IPS-20b (cell line): ENCODE results near the gene TYSND1.

ENCODE experiments used
- H3K27ac ChIP-seq: one replicate; pipeline ENCODE4 v1.5.1; 2013; ENCODE audit warnings: low read length
- H3K27me3 ChIP-seq: 2 replicates; pipeline ENCODE4 v1.6.1; 2013; ENCODE audit warnings: mild to moderate bottlenecking, low read length, inconsistent platforms; ENCODE audit not compliant: insufficient read depth
- H3K36me3 ChIP-seq: 2 replicates; pipeline ENCODE4 v1.6.1; 2013; ENCODE audit warnings: low read depth, mild to moderate bottlenecking, inconsistent platforms, low read length, moderate library complexity; ENCODE audit not compliant: insufficient read depth
- H3K4me1 ChIP-seq: 2 replicates; pipeline ENCODE4 v1.6.1; 2013; ENCODE audit warnings: mild to moderate bottlenecking, control low read depth, inconsistent platforms, low read length, moderate library complexity; ENCODE audit not compliant: insufficient read depth
- H3K4me3 ChIP-seq: 2 replicates; pipeline ENCODE4 v1.5.1; 2013; ENCODE audit warnings: mild to moderate bottlenecking, low read length, inconsistent platforms
- H3K9ac ChIP-seq: 2 replicates; pipeline ENCODE4 v1.6.1; 2013; ENCODE audit warnings: low read depth, mild to moderate bottlenecking, inconsistent platforms, low read length, moderate library complexity
- H3K9me3 ChIP-seq: 2 replicates; pipeline ENCODE4 v1.6.1; 2013; ENCODE audit warnings: mild to moderate bottlenecking, low read depth, low read length, inconsistent platforms; ENCODE audit not compliant: insufficient read depth

TYSND1 gene

GRCh38 chr10:70142555-70142954 is 3.9 kb downstream of the TYSND1 start:
- Histone ChIP-seq H3K9ac (no peak overlapping the region), H3K4me3 (no peak overlapping the region), H3K9me3 (no peaks in the 10 kb centered on the region), H3K27ac (no peak overlapping the region), H3K27me3 (peaks cover 7% of the 10 kb centered on the region; the same call in 1 of the 2 replicates), H3K36me3 (no peaks in the 10 kb centered on the region), H3K4me1 (peaks cover 8% of the 10 kb centered on the region)

- no peak overlapping the region for H3K27ac ChIP-seq
- no peak overlapping the region for H3K4me3 ChIP-seq
- no peaks in the 10 kb centered on the region for H3K9me3 ChIP-seq
- H3K9ac ChIP-seq = no peak overlapping the region
- peaks cover 7% of the 10 kb centered on the region; the same call in 1 of the 2 replicates for H3K27me3 ChIP-seq
- peaks cover 3% of the 10 kb centered on the region; the same call in 1 of the 2 replicates for H3K4me1 ChIP-seq
- no peaks in the 10 kb centered on the region for H3K36me3 ChIP-seq
Measured at GRCh38 chr10:70140297-70140696, 6.2 kb downstream of the TYSND1 start.

DNA sequence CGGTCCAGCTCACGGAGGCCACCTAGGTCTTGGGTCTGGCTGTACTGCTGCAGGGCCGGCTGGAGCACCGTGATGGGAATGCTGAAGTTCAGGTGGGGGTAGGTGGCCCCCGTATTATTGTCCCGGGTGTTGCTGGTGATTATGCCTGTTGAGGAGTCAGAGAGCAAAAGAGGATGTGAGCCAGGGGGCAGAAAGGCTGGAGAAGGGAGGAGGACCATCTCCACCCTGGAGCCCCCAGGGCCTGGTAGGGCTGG is 6.6 kb downstream of the TYSND1 start:
- H3K9me3 ChIP-seq = no peaks in the 10 kb centered on the region
- H3K27me3 ChIP-seq = peaks cover 3% of the 10 kb centered on the region; the same call in 1 of the 2 replicates
- peaks cover 1% of the 10 kb centered on the region; the same call in 1 of the 2 replicates for H3K4me1 ChIP-seq
- no peak overlapping the region for H3K27ac ChIP-seq
- no peaks in the 10 kb centered on the region for H3K36me3 ChIP-seq
- no peak overlapping the region for H3K9ac ChIP-seq
- no peak overlapping the region for H3K4me3 ChIP-seq

DNA sequence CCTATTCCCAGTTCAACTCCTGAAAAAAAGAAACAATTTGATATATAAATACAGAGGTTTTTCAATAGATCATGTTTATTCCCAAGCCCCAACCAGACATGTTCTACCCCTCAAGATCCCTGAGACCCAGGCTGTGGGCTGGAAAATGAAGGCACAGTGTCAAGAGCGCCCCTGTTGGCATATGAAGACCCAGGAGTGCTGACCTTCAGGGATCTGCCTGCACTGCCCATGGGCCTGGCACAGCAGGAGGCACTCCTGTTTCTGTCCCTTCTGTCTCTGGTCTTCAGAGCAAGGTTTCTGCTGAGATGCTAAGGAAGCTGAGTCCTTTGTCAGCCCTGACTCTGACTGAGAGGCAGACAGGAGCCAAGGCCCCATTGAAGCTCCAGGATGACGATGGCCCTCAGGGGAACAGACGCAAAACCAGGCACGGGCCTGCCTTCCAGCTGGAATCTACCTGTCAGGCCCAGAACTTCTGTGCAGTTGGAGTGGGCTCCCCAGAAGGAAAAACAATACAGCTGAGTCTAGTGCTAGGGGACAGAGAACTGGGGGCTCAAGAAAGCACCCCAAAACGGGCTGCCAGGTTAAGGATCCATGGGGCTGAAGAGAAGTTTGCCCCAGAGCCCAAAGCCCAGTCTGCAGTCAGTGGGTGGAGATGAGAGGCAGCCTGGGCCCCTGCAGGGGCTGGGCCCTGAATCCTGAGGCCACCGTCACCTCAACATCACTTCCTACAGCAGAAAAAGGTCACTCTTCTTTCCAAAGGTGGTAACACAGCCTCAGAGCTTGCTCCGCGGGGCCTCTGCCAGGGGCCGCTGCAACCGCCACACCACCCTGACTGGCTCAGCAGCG is 7.1 kb downstream of the TYSND1 start:
- Histone ChIP-seq H3K4me3 (no peak overlapping the region), H3K27ac (no peak overlapping the region), H3K9me3 (no peaks in the 10 kb centered on the region), H3K36me3 (no peaks in the 10 kb centered on the region), H3K4me1 (no peaks in the 10 kb centered on the region), H3K27me3 (no peaks in the 10 kb centered on the region), H3K9ac (no peak overlapping the region)

- Histone ChIP-seq H3K36me3 (no peaks in the 10 kb centered on the region), H3K27me3 (peaks cover 9% of the 10 kb centered on the region), H3K9ac (no peak overlapping the region), H3K4me3 (no peak overlapping the region), H3K27ac (no peak overlapping the region), H3K4me1 (peaks cover 1% of the 10 kb centered on the region; the same call in 1 of the 2 replicates), H3K9me3 (no peaks in the 10 kb centered on the region)
Measured at GRCh38 chr10:70137927-70138883, 8.3 kb downstream of the TYSND1 start.

DNA sequence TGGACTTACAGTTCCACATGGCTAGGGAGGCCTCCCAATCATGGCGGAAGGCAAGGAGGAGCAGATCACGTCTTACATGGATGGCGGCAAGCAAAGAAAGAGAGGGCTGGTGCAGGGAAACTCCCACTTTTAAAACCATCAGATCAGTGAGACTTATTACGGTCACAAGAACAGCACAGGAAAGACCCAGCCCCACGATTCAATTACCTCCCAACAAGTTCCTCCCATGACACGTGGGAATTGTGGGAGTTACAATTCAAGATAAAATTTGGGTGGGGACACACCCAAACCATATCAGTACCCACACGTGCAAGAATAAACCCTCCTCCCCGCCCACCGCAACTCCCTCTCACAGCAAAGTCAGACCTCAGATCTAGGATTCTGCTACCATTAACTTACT is 9.4 kb downstream of the TYSND1 start:
- Histone ChIP-seq H3K4me3 (no peak overlapping the region), H3K36me3 (no peaks in the 10 kb centered on the region), H3K27me3 (peaks cover 20% of the 10 kb centered on the region), H3K27ac (no peak overlapping the region), H3K9me3 (no peaks in the 10 kb centered on the region), H3K9ac (no peak overlapping the region), H3K4me1 (peaks cover 4% of the 10 kb centered on the region; the same call in 1 of the 2 replicates)

GRCh38 chr10:70135684-70136083 is 10.8 kb downstream of the TYSND1 start:
- Histone ChIP-seq H3K27ac (no peak overlapping the region), H3K9ac (no peak overlapping the region), H3K27me3 (peaks cover 29% of the 10 kb centered on the region), H3K4me3 (no peak overlapping the region), H3K9me3 (no peaks in the 10 kb centered on the region), H3K4me1 (peaks cover 4% of the 10 kb centered on the region; the same call in 1 of the 2 replicates), H3K36me3 (no peaks in the 10 kb centered on the region)

GRCh38 chr10:70135046-70135445 is 11.5 kb downstream of the TYSND1 start:
- Histone ChIP-seq H3K27ac (no peak overlapping the region), H3K36me3 (no peaks in the 10 kb centered on the region), H3K9ac (no peak overlapping the region), H3K27me3 (peaks cover 29% of the 10 kb centered on the region), H3K4me1 (peaks cover 4% of the 10 kb centered on the region; the same call in 1 of the 2 replicates), H3K9me3 (no peaks in the 10 kb centered on the region), H3K4me3 (no peak overlapping the region)

DNA sequence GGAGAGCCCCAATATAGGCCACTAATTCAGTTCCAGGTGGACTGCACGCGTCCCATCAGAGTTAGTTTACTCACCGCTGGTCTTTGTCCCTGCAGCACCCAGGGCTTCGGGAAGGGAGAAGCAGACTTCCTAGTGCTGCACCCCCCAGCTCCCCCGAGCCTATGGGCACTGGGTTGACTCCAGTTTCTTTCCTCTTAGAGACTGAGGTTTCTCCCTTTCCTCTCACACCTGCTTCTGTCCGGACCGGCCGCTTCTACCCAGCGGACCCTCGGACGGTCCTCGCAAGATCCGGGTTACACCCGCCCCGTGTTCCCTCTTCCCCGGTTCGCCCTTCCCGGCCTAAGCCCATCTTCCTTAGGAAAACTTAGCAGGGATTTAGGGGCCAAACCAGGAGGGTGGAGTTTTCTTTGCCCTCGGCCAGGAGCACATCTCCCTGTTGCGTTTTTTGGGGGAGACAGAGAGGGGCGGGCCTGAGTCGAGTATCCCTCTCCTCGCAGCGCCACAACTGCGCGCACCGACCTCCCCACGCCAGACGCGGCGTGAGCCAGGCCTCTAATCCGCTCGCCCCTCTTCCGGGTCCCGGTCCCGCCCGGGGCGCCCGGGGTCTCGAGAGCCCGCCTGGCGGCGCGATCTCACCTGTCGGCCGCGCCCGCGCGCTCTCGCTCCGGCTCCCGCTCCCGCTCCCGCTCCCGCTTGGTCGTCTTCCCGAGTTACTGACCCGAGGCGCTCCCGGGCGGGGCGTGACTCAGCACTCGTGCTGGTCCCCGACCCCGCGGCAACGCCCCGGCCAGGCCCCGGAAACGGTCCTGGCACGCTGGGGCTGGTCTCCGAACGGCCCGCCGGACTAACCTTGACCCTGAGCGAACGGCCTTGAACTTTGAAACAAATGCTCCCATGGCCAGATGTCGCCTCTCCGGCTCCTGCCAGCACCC is 14.1 kb downstream of the TYSND1 start, which contains the start of gene AIFM2:
TSS of gene AIFM2 (minus strand) at position 728 of the 932 bp plus-strand sequence. CDS start 8,741 bp downstream, outside the sequence.
- Histone ChIP-seq H3K27ac (no peak within 1 kb of the TSS), H3K9me3 (no peaks in the 10 kb centered on the region), H3K27me3 (peaks cover 29% of the 10 kb centered on the region), H3K4me3 (peak within 1 kb of the TSS; percentile 85), H3K9ac (peak within 1 kb of the TSS; percentile 84), H3K4me1 (peaks cover 4% of the 10 kb centered on the region; the same call in 1 of the 2 replicates), H3K36me3 (no peaks in the 10 kb centered on the region)

DNA sequence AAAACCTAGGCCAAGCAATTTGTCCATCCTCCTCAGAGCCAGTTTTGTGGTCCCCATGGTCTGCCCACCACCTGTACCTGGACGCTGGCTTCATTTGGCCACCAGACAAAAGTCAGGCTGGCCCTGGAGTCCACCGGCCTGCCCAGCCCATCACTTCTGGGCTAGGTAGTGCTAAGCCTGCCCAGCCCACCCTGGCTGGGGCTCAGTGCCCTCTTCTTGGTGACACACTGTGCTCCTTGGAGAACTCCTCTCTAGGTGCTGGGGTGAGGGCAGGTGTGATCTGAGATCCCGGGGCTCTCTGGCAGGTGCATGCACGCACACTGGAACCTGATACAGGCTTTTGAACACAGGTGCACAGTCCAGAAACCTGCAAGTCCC is 15.0 kb downstream of the TYSND1 start:
- H3K36me3 ChIP-seq = no peaks in the 10 kb centered on the region
- H3K27me3 ChIP-seq = peaks cover 29% of the 10 kb centered on the region
- peak overlapping the region; percentile 85 for H3K4me3 ChIP-seq
- H3K27ac ChIP-seq = no peak overlapping the region
- no peak overlapping the region for H3K9ac ChIP-seq
- H3K4me1 ChIP-seq = peaks cover 4% of the 10 kb centered on the region; the same call in 1 of the 2 replicates
- no peaks in the 10 kb centered on the region for H3K9me3 ChIP-seq
